ENCODE results near the gene MBD6.

- TF ChIP-seq CTCF (conservative IDR thresholded peaks at IDR 0.05), result no peak
- TF ChIP-seq EZH2 (IDR thresholded peaks at IDR 0.05; ENCODE audit: low read depth), result no peak
Observed at GRCh38 chr12:57511161-57511560, 11.5 kb upstream of the MBD6 start.
